ENCODE measurements around the gene OR4D1. TPM values are rescaled to one million over a fixed set of nuclear protein-coding genes. Genes with fewer than 3 reads are reported as not detected.

OR4D1 gene
- total and polyA plus RNA-seq, 2 of the 8 experiments (the other 6 are each of a cell fraction or from before 2014, with no cell fraction given) = 0.32 to 0.39 TPM

DNA sequence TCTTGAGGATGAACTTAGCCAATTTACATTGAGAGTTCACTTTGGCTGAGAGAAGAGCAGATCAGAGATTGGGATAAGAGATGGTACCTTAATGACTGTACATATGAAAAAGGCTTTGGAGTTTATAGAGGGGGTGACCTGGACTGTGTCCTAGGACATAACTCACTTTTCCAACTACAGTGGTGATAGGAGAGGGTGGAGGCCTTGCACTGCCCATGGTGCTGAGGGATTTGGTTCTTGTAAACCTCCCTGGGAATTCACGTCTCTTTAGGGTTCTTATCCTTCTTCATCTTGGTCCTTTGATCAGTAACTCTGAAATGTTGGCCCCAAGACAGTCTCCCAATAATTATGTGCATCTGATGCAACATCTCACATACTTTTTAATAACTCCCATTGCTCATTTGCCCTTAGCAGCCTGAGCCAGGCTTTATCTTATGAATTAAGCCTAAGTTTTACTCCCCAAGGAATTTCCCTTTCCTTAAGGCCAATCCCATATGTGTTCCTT lies at the start of gene OR4D1 (continued):
- no peak for TF ChIP-seq CHD2 (IDR thresholded peaks at IDR 0.05; ENCODE audit: low read length)
- TF ChIP-seq CREB1 (IDR thresholded peaks at IDR 0.05) = no peak
- TF ChIP-seq EGR1 (IDR thresholded peaks at IDR 0.05; ENCODE audit: borderline replicate concordance, low read depth, low read length) = no peak
- TF ChIP-seq RBBP5 (IDR thresholded peaks at IDR 0.05; ENCODE audit: borderline replicate concordance, low read depth, low read length) = no peak
- TF ChIP-seq SAP30 (IDR thresholded peaks at IDR 0.05; ENCODE audit: insufficient read depth, insufficient replicate concordance, low read length) = no peak
- TF ChIP-seq POU5F1 (IDR thresholded peaks at IDR 0.05; ENCODE audit: low read depth, low read length) = no peak
- no peak for TF ChIP-seq EZH2 (IDR thresholded peaks at IDR 0.05; ENCODE audit: low read depth, low read length, severe bottlenecking)

All from H1 (cell line).